Measurements from ENCODE around the gene GLRX.

Gene GLRX

DNA sequence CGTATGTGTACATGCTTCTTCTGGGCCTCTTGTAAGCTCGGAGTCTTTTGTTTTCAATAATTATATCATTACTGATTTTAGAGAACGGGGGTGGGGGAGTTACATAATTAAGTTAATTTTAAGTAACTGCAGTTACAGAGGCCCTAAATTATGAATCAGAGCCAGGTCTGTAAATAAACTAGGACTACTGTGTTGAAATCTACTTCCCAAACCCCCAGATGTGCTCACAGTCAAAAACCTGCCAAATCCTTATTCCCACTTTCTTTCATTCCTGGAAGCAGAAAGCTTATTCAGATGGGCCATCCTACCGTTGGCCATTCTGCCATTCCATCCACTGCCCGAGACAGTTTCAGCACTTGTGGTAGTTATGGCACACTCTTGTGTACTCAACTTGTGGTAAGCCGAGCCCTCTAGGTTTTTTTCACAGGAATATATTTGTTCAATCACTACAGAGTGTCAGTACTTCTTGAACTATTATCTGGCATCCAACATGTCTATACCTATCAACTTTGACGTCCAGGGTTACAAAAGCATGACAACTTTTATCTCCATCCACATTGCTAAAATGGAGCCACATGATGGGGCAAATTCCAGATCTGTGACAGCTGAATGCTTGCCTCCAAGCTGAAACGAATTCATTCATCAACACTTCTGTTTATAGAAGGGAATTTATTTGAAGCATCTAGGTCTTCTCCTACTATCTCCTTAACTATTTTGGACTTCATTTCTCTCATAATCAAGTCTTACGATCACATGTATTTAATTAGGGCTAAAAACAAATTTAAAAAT is 37.8 kb downstream of the GLRX start:
- peaks cover 48% of the 10 kb centered on the region for H3K36me3 ChIP-seq
- no peak for TF ChIP-seq Cebpa-rat (IDR thresholded peaks at IDR 0.05)

DNA sequence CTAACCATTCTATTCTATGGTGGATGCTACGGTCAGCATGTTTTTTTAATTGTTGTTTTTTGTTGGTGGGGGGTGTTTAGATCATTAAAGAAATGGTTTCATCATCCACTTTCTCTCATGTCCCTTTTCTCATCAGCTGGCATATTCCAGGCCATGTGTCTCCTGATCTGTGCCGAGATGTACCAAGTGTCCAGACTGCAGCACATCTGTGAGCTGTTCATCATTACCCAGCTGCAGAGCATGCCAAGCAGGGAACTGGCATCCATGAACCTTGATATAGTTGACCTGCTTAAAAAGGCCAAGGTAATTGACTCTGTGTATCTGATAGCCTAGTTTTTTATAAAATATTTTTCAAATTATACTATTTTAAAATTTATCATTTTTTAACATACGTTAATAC is 38.9 kb downstream of the GLRX start:
- Histone ChIP-seq H3K9ac (no peak overlapping the region), H3K27me3 (no peaks in the 10 kb centered on the region), H4K20me1 (no peaks in the 10 kb centered on the region), H3K36me3 (peaks cover 44% of the 10 kb centered on the region), H3K27ac (no peak overlapping the region), H3K4me3 (no peak overlapping the region), H3K4me2 (no peak overlapping the region), H3K4me1 (peaks cover 9% of the 10 kb centered on the region; the same call in 1 of the 2 replicates), H3K9me3 (no peaks in the 10 kb centered on the region)
- TF ChIP-seq Cebpa-rat (IDR thresholded peaks at IDR 0.05), result no peak

More for the DNA sequence above, 37.8 kb downstream of the GLRX start:
- Histone ChIP-seq H3K4me3 (no peak overlapping the region), H4K20me1 (no peaks in the 10 kb centered on the region), H3K27ac (no peak overlapping the region), H3K4me1 (peaks cover 2% of the 10 kb centered on the region; the same call in 1 of the 2 replicates), H3K9ac (no peak overlapping the region), H3K27me3 (no peaks in the 10 kb centered on the region), H3K4me2 (no peak overlapping the region), H3K9me3 (no peaks in the 10 kb centered on the region)

GRCh38 chr5:95782181-95782580 is 40.3 kb downstream of the GLRX start:
- H3K27ac ChIP-seq, result no peak overlapping the region
- no peaks in the 10 kb centered on the region for H3K27me3 ChIP-seq
- H3K4me2 ChIP-seq, result no peak overlapping the region
- H4K20me1 ChIP-seq, result no peaks in the 10 kb centered on the region
- H3K9ac ChIP-seq, result no peak overlapping the region
- no peaks in the 10 kb centered on the region for H3K9me3 ChIP-seq
- peaks cover 9% of the 10 kb centered on the region; the same call in 1 of the 2 replicates for H3K4me1 ChIP-seq
- no peak overlapping the region for H3K4me3 ChIP-seq
- no peak for TF ChIP-seq Cebpa-rat (IDR thresholded peaks at IDR 0.05)
- peaks cover 35% of the 10 kb centered on the region for H3K36me3 ChIP-seq

DNA sequence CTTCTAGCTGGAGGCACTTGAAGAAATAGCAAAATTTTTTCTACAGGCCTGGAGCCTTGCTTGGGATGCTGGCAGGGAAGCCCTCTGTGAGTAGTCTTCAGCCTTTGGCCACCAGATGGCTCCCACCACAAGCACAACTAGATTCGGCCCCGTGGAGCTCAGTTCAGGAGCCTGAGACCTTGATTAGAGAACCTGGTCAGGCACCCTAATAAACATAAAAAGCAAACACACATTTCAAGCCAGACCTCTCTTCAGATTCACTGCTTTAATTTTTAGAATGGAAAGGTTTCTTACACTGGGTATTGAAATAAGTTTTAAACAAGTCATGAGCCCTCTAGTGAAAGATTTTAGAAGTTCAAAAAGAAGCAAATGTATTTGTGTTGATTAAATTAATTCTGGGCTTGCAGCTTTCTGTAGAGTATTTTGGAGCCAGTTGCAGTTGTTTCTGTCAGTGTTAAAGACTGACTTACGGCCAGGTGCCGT is 41.4 kb downstream of the GLRX start:
- Histone ChIP-seq H3K4me1 (peaks cover 9% of the 10 kb centered on the region; the same call in 1 of the 2 replicates), H3K9ac (no peak overlapping the region), H3K4me3 (no peak overlapping the region), H3K36me3 (peaks cover 30% of the 10 kb centered on the region), H3K27ac (no peak overlapping the region), H3K27me3 (no peaks in the 10 kb centered on the region), H3K9me3 (no peaks in the 10 kb centered on the region), H3K4me2 (no peak overlapping the region), H4K20me1 (no peaks in the 10 kb centered on the region)
- no peak for TF ChIP-seq Cebpa-rat (IDR thresholded peaks at IDR 0.05)

- no peaks in the 10 kb centered on the region for H4K20me1 ChIP-seq
- H3K4me2 ChIP-seq, result no peak overlapping the region
- H3K4me1 ChIP-seq, result peaks cover 9% of the 10 kb centered on the region; the same call in 1 of the 2 replicates
- no peak overlapping the region for H3K27ac ChIP-seq
- H3K4me3 ChIP-seq, result no peak overlapping the region
- no peaks in the 10 kb centered on the region for H3K9me3 ChIP-seq
- H3K27me3 ChIP-seq, result no peaks in the 10 kb centered on the region
- peaks cover 30% of the 10 kb centered on the region for H3K36me3 ChIP-seq
- peak; percentile 94 for TF ChIP-seq Cebpa-rat (IDR thresholded peaks at IDR 0.05)
- H3K9ac ChIP-seq, result no peak overlapping the region
Observed at GRCh38 chr5:95780597-95780996, 41.9 kb downstream of the GLRX start.

- Histone ChIP-seq H3K4me3 (no peak overlapping the region), H3K4me2 (no peak overlapping the region)
Observed at GRCh38 chr5:95779611-95780010, 42.9 kb downstream of the GLRX start.

GRCh38 chr5:95778713-95779436 is 43.7 kb downstream of the GLRX start:
- Histone ChIP-seq H3K4me3 (no peak overlapping the region), H3K36me3 (peaks cover 16% of the 10 kb centered on the region), H3K4me1 (peaks cover 9% of the 10 kb centered on the region; the same call in 1 of the 2 replicates), H4K20me1 (no peaks in the 10 kb centered on the region), H3K9ac (no peak overlapping the region), H3K9me3 (no peaks in the 10 kb centered on the region), H3K27me3 (no peaks in the 10 kb centered on the region), H3K4me2 (no peak overlapping the region), H3K27ac (0 out of 2 replicates have a peak overlapping the region, but pooled peaks have one; percentile 1)
- TF ChIP-seq Cebpa-rat (IDR thresholded peaks at IDR 0.05), result no peak

More at GRCh38 chr5:95779611-95780010, 42.9 kb downstream of the GLRX start:
- TF ChIP-seq Cebpa-rat (IDR thresholded peaks at IDR 0.05), result no peak
- peaks cover 9% of the 10 kb centered on the region; the same call in 1 of the 2 replicates for H3K4me1 ChIP-seq
- no peaks in the 10 kb centered on the region for H3K9me3 ChIP-seq
- H3K36me3 ChIP-seq, result peaks cover 24% of the 10 kb centered on the region
- H4K20me1 ChIP-seq, result no peaks in the 10 kb centered on the region
- no peaks in the 10 kb centered on the region for H3K27me3 ChIP-seq
- 0 out of 2 replicates have a peak overlapping the region, but pooled peaks have one; percentile 1 for H3K27ac ChIP-seq
- H3K9ac ChIP-seq, result no peak overlapping the region

GRCh38 chr5:95777441-95777840 is 45.1 kb downstream of the GLRX start:
- Histone ChIP-seq H3K27ac (no peak overlapping the region), H3K9ac (no peak overlapping the region), H3K4me2 (no peak overlapping the region), H3K36me3 (peaks cover 15% of the 10 kb centered on the region; the same call in 1 of the 2 replicates), H3K4me1 (peaks cover 9% of the 10 kb centered on the region; the same call in 1 of the 2 replicates), H4K20me1 (no peaks in the 10 kb centered on the region), H3K9me3 (no peaks in the 10 kb centered on the region), H3K4me3 (no peak overlapping the region), H3K27me3 (no peaks in the 10 kb centered on the region)
- TF ChIP-seq Cebpa-rat (IDR thresholded peaks at IDR 0.05), result no peak

- H3K27ac ChIP-seq, result no peak overlapping the region
- no peaks in the 10 kb centered on the region for H3K27me3 ChIP-seq
- H3K4me2 ChIP-seq, result no peak overlapping the region
- no peak overlapping the region for H3K9ac ChIP-seq
- H3K4me3 ChIP-seq, result no peak overlapping the region
- peaks cover 45% of the 10 kb centered on the region for H3K36me3 ChIP-seq
- H4K20me1 ChIP-seq, result no peaks in the 10 kb centered on the region
- TF ChIP-seq Cebpa-rat (IDR thresholded peaks at IDR 0.05), result no peak
- no peaks in the 10 kb centered on the region for H3K9me3 ChIP-seq
- H3K4me1 ChIP-seq, result no peaks in the 10 kb centered on the region
Observed at GRCh38 chr5:95773335-95774059, 49.0 kb downstream of the GLRX start.

Data from BLaER1 (cell line).